EL (cell line): ENCODE results near the gene DNAH3.

Source experiments
- DNase-seq: peaks from one replicate; pipeline ENCODE4 v3.0.0-alpha.2; 2016

DNAH3 gene

GRCh38 chr16:20901068-20901435, 249.6 kb downstream of the DNAH3 start:
- DNase-seq = no peak

GRCh38 chr16:20900299-20901067, 250.2 kb downstream of the DNAH3 start, which contains the start of the genes DCUN1D3 and LYRM1:
Gene DCUN1D3 (minus strand): TSS chr16:20900358. CDS start chr16:20862538, 37,820 bp downstream.
Gene LYRM1 (plus strand): TSS chr16:20900771. CDS start chr16:20915556, 14,785 bp downstream.
- DNase-seq = peak; percentile 99

GRCh38 chr16:20899477-20900298, 251.0 kb downstream of the DNAH3 start:
- DNase-seq = peak; percentile 25

- DNase-seq = peak; percentile 80
These were observed 251.6 kb downstream of the DNAH3 start for GRCh38 chr16:20899071-20899470.

- DNase-seq = no peak
These were observed 252.7 kb downstream of the DNAH3 start for GRCh38 chr16:20897922-20898321.

- DNase-seq = peak; percentile 44
These were observed 253.3 kb downstream of the DNAH3 start for GRCh38 chr16:20897253-20897897.

- no peak for DNase-seq
These were observed 256.3 kb downstream of the DNAH3 start for GRCh38 chr16:20894388-20894787.

GRCh38 chr16:20889625-20890275, 260.9 kb downstream of the DNAH3 start:
- no peak for DNase-seq

- no peak for DNase-seq
These were observed 263.4 kb downstream of the DNAH3 start for GRCh38 chr16:20887207-20887606.

- no peak for DNase-seq
These were observed 264.3 kb downstream of the DNAH3 start for GRCh38 chr16:20886320-20886719.

- DNase-seq = peak; percentile 40
These were observed 266.4 kb downstream of the DNAH3 start for GRCh38 chr16:20884240-20884556.

GRCh38 chr16:20883554-20884239, 266.9 kb downstream of the DNAH3 start:
- no peak for DNase-seq
